Gastroesophageal sphincter (tissue), 3 donors: ENCODE data around the gene EPHA7.

ENCODE experiments used
- POLR2A ChIP-seq, 2 donors: fragments of 450-650 bp; IDR thresholded peaks; one replicate each; pipeline ENCODE4 v1.6.1; 2017; ENCODE audit warnings: antibody characterized with exemption in 2 of 2, mild to moderate bottlenecking in 2 of 2, moderate library complexity in 1 of 2
- POLR2AphosphoS5 ChIP-seq: sonication (generic); formaldehyde crosslinking; IDR thresholded peaks from one replicate; pipeline ENCODE4 v1.6.1; 2017; ENCODE audit warnings: antibody characterized with exemption
- TF ChIP-seq, protein P1 (sequence below), 4 experiments: fragments of 200-600 bp in 2 of 4; fragments of 450-650 bp in 2 of 4; sonication (generic) in 1 of 4; IDR thresholded peaks; one replicate each; pipeline ENCODE4 v1.5.1; 2017 to 2019; ENCODE audit warnings: antibody characterized with exemption in 4 of 4, mild to moderate bottlenecking in 2 of 4, moderate library complexity in 2 of 4

DNA sequence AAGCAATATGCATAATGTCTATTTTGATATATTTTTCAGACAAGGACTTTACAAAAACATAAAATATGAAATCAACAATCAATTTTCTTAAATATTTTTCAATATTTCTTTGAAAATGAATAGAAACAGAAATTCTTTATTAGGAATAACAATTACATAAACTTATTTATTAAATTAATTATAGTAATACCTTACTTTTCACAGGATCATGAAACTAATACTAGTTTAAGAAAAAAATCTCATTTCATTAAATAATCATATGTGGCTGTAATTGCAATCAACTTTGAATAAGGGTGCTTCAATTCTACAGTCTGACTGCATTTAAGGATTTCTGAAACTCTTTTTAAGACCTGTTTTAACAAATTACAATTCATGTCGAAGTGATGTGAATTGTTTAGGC, 26.6 kb downstream of the EPHA7 start:
- TF ChIP-seq, protein P1, sequence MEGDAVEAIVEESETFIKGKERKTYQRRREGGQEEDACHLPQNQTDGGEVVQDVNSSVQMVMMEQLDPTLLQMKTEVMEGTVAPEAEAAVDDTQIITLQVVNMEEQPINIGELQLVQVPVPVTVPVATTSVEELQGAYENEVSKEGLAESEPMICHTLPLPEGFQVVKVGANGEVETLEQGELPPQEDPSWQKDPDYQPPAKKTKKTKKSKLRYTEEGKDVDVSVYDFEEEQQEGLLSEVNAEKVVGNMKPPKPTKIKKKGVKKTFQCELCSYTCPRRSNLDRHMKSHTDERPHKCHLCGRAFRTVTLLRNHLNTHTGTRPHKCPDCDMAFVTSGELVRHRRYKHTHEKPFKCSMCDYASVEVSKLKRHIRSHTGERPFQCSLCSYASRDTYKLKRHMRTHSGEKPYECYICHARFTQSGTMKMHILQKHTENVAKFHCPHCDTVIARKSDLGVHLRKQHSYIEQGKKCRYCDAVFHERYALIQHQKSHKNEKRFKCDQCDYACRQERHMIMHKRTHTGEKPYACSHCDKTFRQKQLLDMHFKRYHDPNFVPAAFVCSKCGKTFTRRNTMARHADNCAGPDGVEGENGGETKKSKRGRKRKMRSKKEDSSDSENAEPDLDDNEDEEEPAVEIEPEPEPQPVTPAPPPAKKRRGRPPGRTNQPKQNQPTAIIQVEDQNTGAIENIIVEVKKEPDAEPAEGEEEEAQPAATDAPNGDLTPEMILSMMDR (IDR thresholded peaks at IDR 0.05) = no peak
- TF ChIP-seq POLR2AphosphoS5 (no peak), POLR2A (IDR thresholded peaks at IDR 0.05) (no peak)
